Measurements from ENCODE around the gene MKRN1.
"Not testable (repeated sequence)": the region's sequence is repeated elsewhere in the genome, so short reads cannot be mapped to it uniquely, and the experiment has no call there.

- TF ChIP-seq, protein P1, sequence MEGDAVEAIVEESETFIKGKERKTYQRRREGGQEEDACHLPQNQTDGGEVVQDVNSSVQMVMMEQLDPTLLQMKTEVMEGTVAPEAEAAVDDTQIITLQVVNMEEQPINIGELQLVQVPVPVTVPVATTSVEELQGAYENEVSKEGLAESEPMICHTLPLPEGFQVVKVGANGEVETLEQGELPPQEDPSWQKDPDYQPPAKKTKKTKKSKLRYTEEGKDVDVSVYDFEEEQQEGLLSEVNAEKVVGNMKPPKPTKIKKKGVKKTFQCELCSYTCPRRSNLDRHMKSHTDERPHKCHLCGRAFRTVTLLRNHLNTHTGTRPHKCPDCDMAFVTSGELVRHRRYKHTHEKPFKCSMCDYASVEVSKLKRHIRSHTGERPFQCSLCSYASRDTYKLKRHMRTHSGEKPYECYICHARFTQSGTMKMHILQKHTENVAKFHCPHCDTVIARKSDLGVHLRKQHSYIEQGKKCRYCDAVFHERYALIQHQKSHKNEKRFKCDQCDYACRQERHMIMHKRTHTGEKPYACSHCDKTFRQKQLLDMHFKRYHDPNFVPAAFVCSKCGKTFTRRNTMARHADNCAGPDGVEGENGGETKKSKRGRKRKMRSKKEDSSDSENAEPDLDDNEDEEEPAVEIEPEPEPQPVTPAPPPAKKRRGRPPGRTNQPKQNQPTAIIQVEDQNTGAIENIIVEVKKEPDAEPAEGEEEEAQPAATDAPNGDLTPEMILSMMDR (conservative IDR thresholded peaks at IDR 0.05; ENCODE audit: low read length) = not testable (repeated sequence)
- TF ChIP-seq EZH2phosphoT487 (IDR thresholded peaks at IDR 0.05; ENCODE audit: borderline replicate concordance) = not testable (repeated sequence)
Observed at GRCh38 chr7:140497807-140498206, 18.5 kb upstream of the MKRN1 start.
